GM19193 (cell line): ENCODE data around the gene KIF25.

Experiments used
- POLR2A ChIP-seq: IDR thresholded peaks from 4 replicates; pipeline ENCODE4 v1.6.1; 2011; ENCODE audit not compliant: insufficient read depth, insufficient read length; ENCODE audit errors: extremely low read depth

The KIF25 gene

GRCh38 chr6:168029459-168030217, 32.2 kb downstream of the KIF25 start:
- no peak for TF ChIP-seq POLR2A

DNA sequence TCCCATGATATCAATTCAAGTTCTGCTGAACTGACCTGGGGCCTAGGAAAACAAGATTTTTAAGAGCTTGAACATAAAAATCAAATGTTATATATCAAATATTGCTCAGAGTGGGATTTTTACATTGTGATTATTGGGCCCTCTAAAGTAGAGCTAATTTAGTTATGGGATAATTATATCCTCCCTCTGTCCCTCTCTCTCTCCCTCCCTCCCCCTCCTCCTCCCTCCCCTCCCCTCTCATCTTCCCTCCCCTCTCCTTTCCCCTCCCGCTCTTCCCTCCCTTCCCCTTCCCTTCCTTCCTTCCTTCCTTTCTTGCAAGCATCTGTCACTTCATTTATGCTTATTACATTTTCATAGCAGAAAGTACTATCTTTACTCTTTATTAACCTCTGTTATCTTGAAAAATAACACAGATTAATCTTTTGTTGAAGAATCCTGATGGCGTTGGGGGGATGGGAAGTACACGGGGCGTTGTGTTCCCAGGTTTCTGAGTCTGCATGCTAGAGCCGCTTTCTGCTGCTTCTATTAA, 32.8 kb downstream of the KIF25 start:
- no peak for TF ChIP-seq POLR2A

GRCh38 chr6:168030908-168031307, 33.4 kb downstream of the KIF25 start:
- TF ChIP-seq POLR2A: no peak

DNA sequence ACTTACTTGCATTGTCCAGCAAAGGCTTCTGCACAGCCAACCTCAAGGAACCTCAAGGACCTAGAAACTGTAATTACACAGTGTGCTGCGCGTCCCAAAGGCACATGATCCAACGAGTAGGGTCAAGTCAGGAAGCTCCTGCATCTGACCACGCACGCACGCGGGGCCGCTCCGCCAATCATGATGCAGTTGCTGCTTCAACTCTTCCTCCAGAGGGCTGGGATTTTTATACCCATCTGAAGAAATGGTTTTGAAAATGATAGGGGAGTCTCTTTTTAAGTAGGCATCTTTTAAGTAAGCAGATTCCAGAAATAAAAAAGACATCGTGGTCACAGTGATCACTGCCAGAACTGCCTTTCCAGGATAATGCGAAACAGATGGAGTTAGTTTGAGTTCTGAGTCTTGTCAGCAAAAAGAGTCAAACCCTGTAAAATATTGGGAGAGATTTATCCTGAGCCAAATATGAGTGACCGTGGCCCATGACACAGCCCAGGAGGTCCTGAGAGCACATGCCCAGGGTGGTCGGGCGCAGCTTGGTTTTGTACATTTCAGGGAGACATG, 34.0 kb downstream of the KIF25 start:
- no peak for TF ChIP-seq POLR2A

- TF ChIP-seq POLR2A: no peak
Measured at GRCh38 chr6:168032005-168032760, 34.7 kb downstream of the KIF25 start.

DNA sequence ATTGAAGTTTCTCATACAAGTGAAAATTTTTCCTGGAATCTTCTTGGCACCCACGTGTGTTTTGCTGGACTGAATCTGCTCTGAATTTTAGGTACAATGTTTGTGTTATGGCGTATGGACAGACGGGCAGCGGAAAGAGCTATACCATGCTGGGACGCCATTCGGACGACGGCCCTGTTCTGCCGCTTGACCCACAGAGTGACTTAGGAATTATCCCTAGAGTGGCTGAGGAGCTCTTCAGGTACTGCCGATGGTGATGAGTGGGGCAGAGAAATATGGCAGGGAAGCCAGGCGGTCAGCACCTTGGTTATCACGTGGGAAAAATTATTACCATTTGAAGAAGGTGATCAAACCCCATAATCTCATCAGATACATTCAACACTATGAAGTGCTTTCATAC, 36.3 kb downstream of the KIF25 start:
- TF ChIP-seq POLR2A: no peak

- TF ChIP-seq POLR2A: no peak
Measured at GRCh38 chr6:168034537-168034936, 37.1 kb downstream of the KIF25 start.

GRCh38 chr6:168035098-168035660, 37.7 kb downstream of the KIF25 start:
- TF ChIP-seq POLR2A: no peak

- TF ChIP-seq POLR2A: no peak
Measured at GRCh38 chr6:168035661-168036545, 38.4 kb downstream of the KIF25 start.

GRCh38 chr6:168037242-168037641, 39.8 kb downstream of the KIF25 start:
- no peak for TF ChIP-seq POLR2A

DNA sequence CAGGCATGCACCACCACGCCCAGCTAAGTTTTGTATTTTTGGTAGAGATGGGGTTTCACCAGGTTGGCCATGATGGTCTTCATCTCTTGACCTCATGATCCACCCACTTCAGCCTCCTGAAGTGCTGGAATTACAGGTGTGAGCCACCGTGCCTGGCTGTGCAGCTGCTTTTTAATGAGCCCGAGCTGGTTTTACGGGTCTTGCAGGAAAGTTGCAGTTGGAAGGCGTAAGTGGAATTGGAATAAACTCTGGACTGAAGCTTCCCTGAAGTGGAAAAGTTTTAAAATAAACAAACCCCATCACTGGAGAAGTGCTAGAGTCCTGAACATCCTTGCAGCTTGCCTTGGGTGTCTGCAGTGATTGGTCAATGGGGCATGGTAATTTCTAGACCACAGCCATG, 40.4 kb downstream of the KIF25 start:
- no peak for TF ChIP-seq POLR2A

DNA sequence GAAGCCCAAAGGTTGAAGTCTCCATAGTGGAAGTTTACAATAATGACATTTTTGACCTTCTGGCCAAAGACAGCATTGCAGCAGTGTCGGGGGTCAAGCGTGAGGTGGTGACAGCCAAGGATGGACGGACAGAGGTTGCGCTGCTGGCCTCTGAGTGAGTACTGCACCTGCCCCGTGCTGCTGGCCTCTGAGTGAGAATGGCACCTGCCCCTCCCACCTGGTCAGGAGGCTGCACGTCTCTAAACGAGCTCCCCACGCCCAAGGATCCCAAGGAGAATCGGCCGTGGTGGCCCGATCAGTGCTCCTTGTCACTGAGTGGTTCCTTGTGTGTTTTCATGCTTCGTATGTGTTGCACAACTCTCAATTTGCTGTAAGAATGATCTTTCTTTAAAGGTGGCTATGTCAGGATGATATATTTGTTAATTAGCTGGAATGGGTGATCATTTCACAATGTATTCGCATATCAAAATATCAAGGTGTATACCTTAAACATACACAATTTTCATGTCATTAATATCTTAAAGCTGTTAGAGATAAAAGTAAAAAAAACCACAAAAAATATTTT, 41.2 kb downstream of the KIF25 start:
- TF ChIP-seq POLR2A: no peak

- TF ChIP-seq POLR2A: no peak
Measured at GRCh38 chr6:168039301-168039700, 41.8 kb downstream of the KIF25 start.

DNA sequence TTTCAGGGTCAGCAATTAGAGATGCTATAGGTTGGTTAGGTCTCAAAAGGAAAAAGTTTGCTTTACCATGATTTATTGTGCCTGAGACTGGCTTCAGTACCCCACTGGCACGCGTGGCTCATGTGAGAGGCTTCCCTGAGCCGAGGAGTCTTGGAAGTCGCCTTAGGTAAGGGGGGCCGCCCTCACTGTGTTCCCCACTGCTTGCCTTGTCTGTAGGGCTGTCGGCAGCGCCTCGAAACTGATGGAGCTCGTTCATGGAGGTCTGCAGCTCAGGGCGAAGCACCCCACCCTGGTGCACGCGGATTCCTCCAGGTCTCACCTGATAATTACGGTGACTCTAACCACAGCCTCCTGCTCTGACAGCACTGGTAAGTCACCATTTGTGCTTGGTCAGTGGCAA, 42.4 kb downstream of the KIF25 start:
- no peak for TF ChIP-seq POLR2A

- TF ChIP-seq POLR2A: no peak
Measured at GRCh38 chr6:168040856-168041496, 43.5 kb downstream of the KIF25 start.
